Measurements from ENCODE around the gene COBL. TPM values are rescaled to one million over a fixed set of nuclear protein-coding genes. Genes with fewer than 3 reads are reported as not detected.

Gene COBL
- polyA plus RNA-seq, 1 donor (not counting 4 experiments of a cell fraction or from before 2014, with no cell fraction given) = 4.5 TPM

DNA sequence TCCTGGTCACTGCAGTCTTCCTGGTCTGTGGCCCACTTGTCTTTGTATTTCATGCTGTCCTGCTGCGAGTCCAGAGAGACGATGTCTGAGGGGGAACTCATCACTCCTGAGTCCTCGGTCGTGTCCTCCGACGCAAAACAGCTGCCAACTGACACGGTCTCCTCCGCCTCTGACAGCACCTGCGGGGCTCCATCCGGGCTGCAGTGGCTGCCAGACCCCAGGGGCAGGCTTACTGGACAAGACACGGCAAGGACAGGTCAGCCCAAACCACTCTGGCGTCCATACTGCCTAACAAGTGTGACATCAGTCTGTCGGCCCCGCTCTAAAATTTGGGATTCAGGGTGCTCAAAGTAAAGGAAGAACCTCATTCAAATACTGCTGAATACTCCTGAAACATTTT is 273.1 kb downstream of the COBL start:
- FAIRE-seq = no peak
- dilution Hi-C loops (cut with MboI; ENCODE audit: extremely low pct_ligation_motif_present, low sequenced_read_pairs) = no loop called here
- Histone ChIP-seq H3K4me1 (ENCODE audit: control insufficient read depth, extremely low read depth, insufficient read depth, low read length) (no peaks in the 10 kb centered on the region), H3K27me3 (ENCODE audit: control insufficient read depth, extremely low read depth, insufficient read depth, low read length) (no peaks in the 10 kb centered on the region), H3K27ac (ENCODE audit: control insufficient read depth, insufficient read depth, low read length) (no peak overlapping the region), H3K79me2 (ENCODE audit: control insufficient read depth, insufficient read depth, low read length) (no peaks in the 10 kb centered on the region), H3K4me3 (ENCODE audit: control insufficient read depth in 2 of 3, extremely low read depth in 1 of 3, insufficient read depth in 2 of 3, low read depth in 1 of 3, low read length in 3 of 3) (no peak overlapping the region), H3K9me3 (ENCODE audit: control insufficient read depth, low read depth, low read length) (no peaks in the 10 kb centered on the region), H3K4me2 (ENCODE audit: control insufficient read depth, extremely low read depth, insufficient read depth, low read depth, low read length) (no peak overlapping the region), H3K36me3 (ENCODE audit: control insufficient read depth in 2 of 2, extremely low read depth in 1 of 2, insufficient read depth in 2 of 2, low read length in 2 of 2) (no peaks in the 10 kb centered on the region), H3K9ac (ENCODE audit: control insufficient read depth, extremely low read depth, insufficient read depth, low read length) (no peak overlapping the region), H3K9me1 (ENCODE audit: control insufficient read depth, extremely low read depth, insufficient read depth, low read length) (no peaks in the 10 kb centered on the region), H2AFZ (ENCODE audit: control insufficient read depth, low read length) (no peak overlapping the region), H4K20me1 (ENCODE audit: control insufficient read depth, extremely low read depth, insufficient read depth, low read length) (no peaks in the 10 kb centered on the region)
- no peak for DNase-seq (ENCODE audit: low read depth, low spot score)
- TF ChIP-seq, protein P1, sequence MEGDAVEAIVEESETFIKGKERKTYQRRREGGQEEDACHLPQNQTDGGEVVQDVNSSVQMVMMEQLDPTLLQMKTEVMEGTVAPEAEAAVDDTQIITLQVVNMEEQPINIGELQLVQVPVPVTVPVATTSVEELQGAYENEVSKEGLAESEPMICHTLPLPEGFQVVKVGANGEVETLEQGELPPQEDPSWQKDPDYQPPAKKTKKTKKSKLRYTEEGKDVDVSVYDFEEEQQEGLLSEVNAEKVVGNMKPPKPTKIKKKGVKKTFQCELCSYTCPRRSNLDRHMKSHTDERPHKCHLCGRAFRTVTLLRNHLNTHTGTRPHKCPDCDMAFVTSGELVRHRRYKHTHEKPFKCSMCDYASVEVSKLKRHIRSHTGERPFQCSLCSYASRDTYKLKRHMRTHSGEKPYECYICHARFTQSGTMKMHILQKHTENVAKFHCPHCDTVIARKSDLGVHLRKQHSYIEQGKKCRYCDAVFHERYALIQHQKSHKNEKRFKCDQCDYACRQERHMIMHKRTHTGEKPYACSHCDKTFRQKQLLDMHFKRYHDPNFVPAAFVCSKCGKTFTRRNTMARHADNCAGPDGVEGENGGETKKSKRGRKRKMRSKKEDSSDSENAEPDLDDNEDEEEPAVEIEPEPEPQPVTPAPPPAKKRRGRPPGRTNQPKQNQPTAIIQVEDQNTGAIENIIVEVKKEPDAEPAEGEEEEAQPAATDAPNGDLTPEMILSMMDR (optimal IDR thresholded peaks at IDR 0.05 in 1 of 3, IDR thresholded peaks at IDR 0.05 in 1 of 3, conservative IDR thresholded peaks at IDR 0.05 in 1 of 3; ENCODE audit: extremely low read depth in 1 of 3, insufficient read depth in 2 of 3, low read length in 3 of 3) = no peak
- no peak for TF ChIP-seq EZH2 (IDR thresholded peaks at IDR 0.05; ENCODE audit: low read length)

DNA sequence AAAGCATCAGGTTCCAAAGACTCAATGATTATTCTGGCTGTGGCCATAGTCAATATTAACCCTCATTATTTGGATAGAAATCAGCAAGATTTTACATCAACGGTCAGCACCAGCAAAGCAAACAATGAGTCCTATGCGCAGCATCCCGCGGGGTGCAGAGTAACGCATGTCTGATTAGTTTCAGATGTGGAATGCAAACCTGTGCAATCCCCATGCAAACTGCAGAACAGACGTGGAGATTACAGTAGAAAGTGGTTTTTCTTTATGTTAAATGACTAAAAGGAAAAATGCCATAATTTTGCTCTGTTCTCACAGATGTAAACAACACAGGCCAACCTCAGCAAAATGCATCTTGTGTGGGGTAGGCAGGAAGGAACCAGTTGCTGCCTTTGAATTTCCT is 275.8 kb downstream of the COBL start:
- no peaks in the 10 kb centered on the region for H3K9me3 ChIP-seq (ENCODE audit: control insufficient read depth, low read depth, low read length)
- no peak overlapping the region for H3K4me3 ChIP-seq (ENCODE audit: control insufficient read depth in 2 of 3, extremely low read depth in 1 of 3, insufficient read depth in 2 of 3, low read depth in 1 of 3, low read length in 3 of 3)
- H3K27ac ChIP-seq (ENCODE audit: control insufficient read depth, insufficient read depth, low read length) = no peak overlapping the region
- no peak overlapping the region for H2AFZ ChIP-seq (ENCODE audit: control insufficient read depth, low read length)
- dilution Hi-C loops (cut with MboI; ENCODE audit: extremely low pct_ligation_motif_present, low sequenced_read_pairs) = no loop called here
- no peak overlapping the region for H3K9ac ChIP-seq (ENCODE audit: control insufficient read depth, extremely low read depth, insufficient read depth, low read length)
- no peaks in the 10 kb centered on the region for H3K4me1 ChIP-seq (ENCODE audit: control insufficient read depth, extremely low read depth, insufficient read depth, low read length)
- no peaks in the 10 kb centered on the region for H4K20me1 ChIP-seq (ENCODE audit: control insufficient read depth, extremely low read depth, insufficient read depth, low read length)
- TF ChIP-seq EZH2 (IDR thresholded peaks at IDR 0.05; ENCODE audit: low read length) = no peak
- TF ChIP-seq, protein P1 (optimal IDR thresholded peaks at IDR 0.05 in 1 of 3, IDR thresholded peaks at IDR 0.05 in 1 of 3, conservative IDR thresholded peaks at IDR 0.05 in 1 of 3; ENCODE audit: extremely low read depth in 1 of 3, insufficient read depth in 2 of 3, low read length in 3 of 3) = no peak
- H3K27me3 ChIP-seq (ENCODE audit: control insufficient read depth, extremely low read depth, insufficient read depth, low read length) = no peaks in the 10 kb centered on the region
- H3K36me3 ChIP-seq (ENCODE audit: control insufficient read depth in 2 of 2, extremely low read depth in 1 of 2, insufficient read depth in 2 of 2, low read length in 2 of 2) = no peaks in the 10 kb centered on the region
- FAIRE-seq = no peak
- H3K9me1 ChIP-seq (ENCODE audit: control insufficient read depth, extremely low read depth, insufficient read depth, low read length) = no peaks in the 10 kb centered on the region
- no peak overlapping the region for H3K4me2 ChIP-seq (ENCODE audit: control insufficient read depth, extremely low read depth, insufficient read depth, low read depth, low read length)
- no peak for DNase-seq (ENCODE audit: low read depth, low spot score)
- H3K79me2 ChIP-seq (ENCODE audit: control insufficient read depth, insufficient read depth, low read length) = no peaks in the 10 kb centered on the region
